ENCODE measurements around the gene FBXL22.

The FBXL22 gene

GRCh38 chr15:63628123-63628822 is 31.1 kb downstream of the FBXL22 start:
- Histone ChIP-seq H3K9ac (ENCODE audit: low read length) (no peak overlapping the region), H3K4me1 (ENCODE audit: control insufficient read depth, insufficient read depth, low read length) (no peaks in the 10 kb centered on the region), H3K27ac (ENCODE audit: low read depth, low read length) (no peak overlapping the region), H3K27me3 (ENCODE audit: control insufficient read depth, insufficient read depth, low read length) (no peaks in the 10 kb centered on the region), H3K4me3 (ENCODE audit: low read length) (no peak overlapping the region), H3K36me3 (ENCODE audit: control insufficient read depth, insufficient read depth, low read length) (peaks cover 40% of the 10 kb centered on the region)

- Histone ChIP-seq H3K27me3 (ENCODE audit: control insufficient read depth, insufficient read depth, low read length) (no peaks in the 10 kb centered on the region), H3K27ac (ENCODE audit: low read depth, low read length) (no peak overlapping the region), H3K4me3 (ENCODE audit: low read length) (no peak overlapping the region), H3K36me3 (ENCODE audit: control insufficient read depth, insufficient read depth, low read length) (peaks cover 31% of the 10 kb centered on the region), H3K9ac (ENCODE audit: low read length) (no peak overlapping the region), H3K4me1 (ENCODE audit: control insufficient read depth, insufficient read depth, low read length) (no peaks in the 10 kb centered on the region)
Observed at GRCh38 chr15:63630036-63630751, 33.0 kb downstream of the FBXL22 start.

- no peak overlapping the region for H3K9ac ChIP-seq (ENCODE audit: low read length)
- H3K27ac ChIP-seq (ENCODE audit: low read depth, low read length) = no peak overlapping the region
- H3K4me3 ChIP-seq (ENCODE audit: low read length) = no peak overlapping the region
- H3K4me1 ChIP-seq (ENCODE audit: control insufficient read depth, insufficient read depth, low read length) = no peaks in the 10 kb centered on the region
- peaks cover 35% of the 10 kb centered on the region for H3K36me3 ChIP-seq (ENCODE audit: control insufficient read depth, insufficient read depth, low read length)
- H3K27me3 ChIP-seq (ENCODE audit: control insufficient read depth, insufficient read depth, low read length) = no peaks in the 10 kb centered on the region
Observed at GRCh38 chr15:63633312-63633711, 36.1 kb downstream of the FBXL22 start.

DNA sequence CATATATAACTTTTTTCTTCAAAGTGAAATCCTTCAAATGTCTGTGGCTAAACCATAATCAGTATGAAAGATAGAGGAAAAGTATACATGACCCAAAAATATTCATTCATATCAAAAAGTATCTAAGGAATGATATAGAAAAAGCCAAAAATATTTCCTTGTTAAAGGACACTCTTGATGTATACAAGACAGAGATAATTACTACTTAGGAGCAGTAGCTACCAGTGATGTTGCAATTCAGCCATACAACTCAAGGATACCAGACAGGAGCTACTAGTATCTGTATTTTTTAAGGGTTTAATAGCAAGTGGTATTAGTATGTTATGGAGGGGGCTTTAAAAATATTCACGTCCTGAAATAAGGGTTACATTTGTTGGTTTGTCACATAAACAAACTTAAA is 37.0 kb downstream of the FBXL22 start:
- Histone ChIP-seq H3K27ac (ENCODE audit: low read depth, low read length) (no peak overlapping the region), H3K9ac (ENCODE audit: low read length) (no peak overlapping the region), H3K36me3 (ENCODE audit: control insufficient read depth, insufficient read depth, low read length) (peaks cover 37% of the 10 kb centered on the region), H3K4me3 (ENCODE audit: low read length) (no peak overlapping the region), H3K27me3 (ENCODE audit: control insufficient read depth, insufficient read depth, low read length) (no peaks in the 10 kb centered on the region), H3K4me1 (ENCODE audit: control insufficient read depth, insufficient read depth, low read length) (no peaks in the 10 kb centered on the region)

DNA sequence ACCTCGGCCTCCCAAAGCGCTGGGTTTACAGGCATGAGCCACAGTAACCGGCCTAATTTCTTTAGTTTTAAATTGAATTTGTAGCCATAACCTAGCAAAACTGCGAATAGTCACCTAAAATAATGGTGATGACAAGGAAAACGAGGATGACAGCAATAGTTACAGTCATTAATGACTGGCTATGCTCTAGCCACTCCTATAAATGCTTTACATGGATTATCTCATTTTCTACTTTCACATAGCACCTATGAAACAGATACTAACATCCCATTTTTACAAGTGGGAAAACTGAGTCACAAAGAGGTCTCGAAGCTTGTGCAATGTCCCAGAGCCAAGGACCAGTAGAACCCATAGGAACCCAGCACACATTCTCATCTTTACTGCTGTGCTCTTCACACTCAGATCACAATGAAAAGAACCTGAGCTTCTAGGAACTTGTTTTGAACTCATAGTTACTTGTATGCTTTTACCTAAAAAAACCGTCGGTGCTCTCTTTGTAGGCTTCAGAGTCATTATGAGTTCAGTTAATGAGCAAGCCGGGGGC is 39.4 kb downstream of the FBXL22 start:
- H3K27ac ChIP-seq (ENCODE audit: low read depth, low read length) = no peak overlapping the region
- H3K27me3 ChIP-seq (ENCODE audit: control insufficient read depth, insufficient read depth, low read length) = no peaks in the 10 kb centered on the region
- H3K4me3 ChIP-seq (ENCODE audit: low read length) = no peak overlapping the region
- no peaks in the 10 kb centered on the region for H3K4me1 ChIP-seq (ENCODE audit: control insufficient read depth, insufficient read depth, low read length)
- H3K36me3 ChIP-seq (ENCODE audit: control insufficient read depth, insufficient read depth, low read length) = peaks cover 41% of the 10 kb centered on the region
- no peak overlapping the region for H3K9ac ChIP-seq (ENCODE audit: low read length)

DNA sequence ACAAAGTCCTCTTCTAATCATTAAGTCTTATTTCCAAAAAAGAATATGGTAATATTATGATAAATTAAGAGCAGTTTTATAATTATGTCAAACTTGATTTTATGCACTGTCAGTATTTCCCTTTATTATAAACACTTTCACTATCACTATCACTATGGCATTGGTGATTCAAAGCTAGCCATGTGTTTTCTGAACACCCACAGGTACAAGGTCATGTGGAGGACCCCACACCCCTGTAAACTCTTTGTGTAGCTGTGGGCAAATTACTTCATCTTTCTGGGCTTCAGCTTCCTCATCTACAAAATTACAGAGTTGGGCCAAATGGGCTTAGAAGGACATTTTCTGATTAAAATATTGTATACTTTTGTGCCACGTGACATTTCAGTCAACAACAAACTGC is 41.7 kb downstream of the FBXL22 start:
- H3K36me3 ChIP-seq (ENCODE audit: control insufficient read depth, insufficient read depth, low read length) = peaks cover 35% of the 10 kb centered on the region
- no peak overlapping the region for H3K27ac ChIP-seq (ENCODE audit: low read depth, low read length)
- no peak overlapping the region for H3K4me3 ChIP-seq (ENCODE audit: low read length)

GRCh38 chr15:63640146-63640545 is 43.0 kb downstream of the FBXL22 start:
- Histone ChIP-seq H3K36me3 (ENCODE audit: control insufficient read depth, insufficient read depth, low read length) (peaks cover 40% of the 10 kb centered on the region), H3K4me3 (ENCODE audit: low read length) (no peak overlapping the region), H3K4me1 (ENCODE audit: control insufficient read depth, insufficient read depth, low read length) (no peaks in the 10 kb centered on the region), H3K9ac (ENCODE audit: low read length) (no peak overlapping the region), H3K27ac (ENCODE audit: low read depth, low read length) (no peak overlapping the region), H3K27me3 (ENCODE audit: control insufficient read depth, insufficient read depth, low read length) (no peaks in the 10 kb centered on the region)

More for the DNA sequence above, 41.7 kb downstream of the FBXL22 start:
- Histone ChIP-seq H3K4me1 (ENCODE audit: control insufficient read depth, insufficient read depth, low read length) (no peaks in the 10 kb centered on the region), H3K27me3 (ENCODE audit: control insufficient read depth, insufficient read depth, low read length) (no peaks in the 10 kb centered on the region), H3K9ac (ENCODE audit: low read length) (no peak overlapping the region)

Data from rectal smooth muscle tissue (tissue), 1 donor.